CD4-positive, alpha-beta T cell treated with Interleukin-4 for 1 hour (primary cell): Measurements from ENCODE around the gene CNTN1.
"Not testable (repeated sequence)": the region's sequence is repeated elsewhere in the genome, so short reads cannot be mapped to it uniquely, and the experiment has no call there.

Experiments used
- DNase-seq, 2 donors: peaks; one replicate each; pipeline ENCODE4 v3.0.0-alpha.2; 2020 to 2022

The CNTN1 gene

GRCh38 chr12:40711121-40711520 lies 18.9 kb downstream of the CNTN1 start:
- DNase-seq = no peak

GRCh38 chr12:40714636-40715035 lies 22.4 kb downstream of the CNTN1 start:
- DNase-seq = no peak

DNA sequence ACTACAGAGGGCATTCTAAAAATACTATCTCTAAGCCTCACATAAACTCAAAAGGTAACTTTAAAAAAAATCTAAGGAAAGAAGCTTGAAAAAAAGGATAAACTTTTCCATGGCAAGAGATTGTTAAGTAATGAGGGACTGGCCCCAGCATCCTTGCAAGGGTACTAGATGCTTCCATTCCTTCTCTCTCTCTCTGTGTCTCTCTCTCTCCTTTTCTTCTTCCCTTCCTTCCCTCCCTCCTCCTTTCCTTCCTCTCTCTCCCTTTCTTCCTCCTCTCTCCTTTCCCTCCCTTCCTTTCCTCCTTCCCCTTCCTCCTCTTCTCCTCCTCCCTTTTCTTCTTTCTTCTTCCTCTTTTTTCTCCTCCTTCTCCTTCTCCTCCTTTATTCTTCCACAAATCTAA lies 23.8 kb downstream of the CNTN1 start:
- DNase-seq = no peak

DNA sequence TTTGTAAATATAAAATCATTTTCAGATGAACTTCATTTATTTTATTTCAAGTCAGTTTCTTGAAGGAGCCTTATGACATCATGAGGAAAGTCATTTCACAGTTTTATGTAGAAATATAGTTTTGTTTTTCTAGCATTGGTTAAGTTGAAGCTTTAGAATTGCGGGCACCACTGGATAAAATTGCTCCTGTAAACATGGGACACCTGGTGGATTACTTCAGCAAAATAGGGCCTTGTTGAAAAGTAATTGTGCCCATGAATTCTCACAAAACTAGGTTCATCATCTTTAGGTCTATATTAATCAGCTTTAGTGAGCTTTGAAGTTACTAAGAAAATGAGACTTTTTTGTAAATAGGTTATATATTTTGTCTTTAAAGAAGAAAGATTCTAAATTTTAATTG lies 25.3 kb downstream of the CNTN1 start:
- DNase-seq = no peak

- no peak for DNase-seq
Measured at GRCh38 chr12:40718878-40719372, 26.7 kb downstream of the CNTN1 start.

GRCh38 chr12:40723001-40723400 lies 30.8 kb downstream of the CNTN1 start:
- DNase-seq = no peak

DNA sequence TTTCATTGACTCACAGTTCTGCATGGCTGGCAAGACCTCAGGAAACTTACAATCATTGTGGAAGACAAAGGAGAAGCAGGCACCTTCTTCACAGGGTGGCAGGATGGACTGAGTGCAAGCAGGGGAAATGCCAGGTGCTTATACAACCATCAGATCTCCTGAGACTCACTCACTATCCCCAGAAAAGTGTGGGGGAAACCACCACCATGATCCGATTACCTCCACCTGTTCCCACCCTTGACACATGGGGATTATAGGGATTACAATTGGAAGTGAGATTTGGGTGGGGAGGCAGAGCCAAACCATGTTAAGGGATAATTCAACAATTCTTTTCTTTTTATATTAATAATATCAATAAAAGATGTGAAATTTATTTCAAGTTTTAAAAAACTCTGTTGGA lies 34.1 kb downstream of the CNTN1 start:
- no peak for DNase-seq

GRCh38 chr12:40727774-40728483 lies 35.7 kb downstream of the CNTN1 start:
- DNase-seq = no peak

DNA sequence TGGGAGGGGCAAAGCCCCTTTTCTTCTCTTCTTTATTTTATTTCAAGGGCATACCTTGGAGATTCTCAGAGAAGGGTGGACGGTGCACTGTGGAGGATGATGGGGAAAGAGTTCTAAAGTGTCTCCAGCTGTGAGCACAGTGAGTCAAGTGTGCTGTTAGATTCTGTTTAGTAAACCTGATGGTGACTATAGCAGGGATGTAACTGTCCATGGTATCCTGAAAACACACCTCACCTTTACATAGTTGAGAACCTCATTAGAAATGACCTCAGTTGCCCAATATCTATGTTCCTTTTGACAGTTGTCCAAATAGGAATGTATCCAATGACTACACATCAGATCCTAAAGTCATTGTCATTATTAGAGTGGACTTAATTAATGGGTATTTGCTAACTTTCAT lies 38.0 kb downstream of the CNTN1 start:
- DNase-seq = no peak

DNA sequence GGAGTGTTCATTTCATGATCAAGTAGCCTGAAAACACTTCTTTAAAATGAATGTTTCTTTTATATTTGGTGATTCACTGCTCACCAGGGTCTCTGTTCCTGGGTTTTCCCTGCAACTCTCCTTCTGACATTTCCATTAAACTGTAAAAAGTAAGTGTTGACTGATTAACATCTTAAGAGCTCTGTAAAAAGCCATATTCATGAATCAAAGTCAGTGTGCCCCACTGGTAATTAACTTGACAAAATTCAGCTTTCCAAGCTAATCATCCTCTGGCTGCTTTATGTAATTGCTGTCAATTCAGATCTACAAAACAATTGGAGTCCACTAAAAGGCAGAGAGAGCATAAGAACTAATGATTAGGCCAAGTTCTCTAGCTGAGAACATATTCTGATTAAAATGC lies 41.6 kb downstream of the CNTN1 start:
- no peak for DNase-seq

- DNase-seq = no peak
Measured at GRCh38 chr12:40734276-40734675, 42.0 kb downstream of the CNTN1 start.

DNA sequence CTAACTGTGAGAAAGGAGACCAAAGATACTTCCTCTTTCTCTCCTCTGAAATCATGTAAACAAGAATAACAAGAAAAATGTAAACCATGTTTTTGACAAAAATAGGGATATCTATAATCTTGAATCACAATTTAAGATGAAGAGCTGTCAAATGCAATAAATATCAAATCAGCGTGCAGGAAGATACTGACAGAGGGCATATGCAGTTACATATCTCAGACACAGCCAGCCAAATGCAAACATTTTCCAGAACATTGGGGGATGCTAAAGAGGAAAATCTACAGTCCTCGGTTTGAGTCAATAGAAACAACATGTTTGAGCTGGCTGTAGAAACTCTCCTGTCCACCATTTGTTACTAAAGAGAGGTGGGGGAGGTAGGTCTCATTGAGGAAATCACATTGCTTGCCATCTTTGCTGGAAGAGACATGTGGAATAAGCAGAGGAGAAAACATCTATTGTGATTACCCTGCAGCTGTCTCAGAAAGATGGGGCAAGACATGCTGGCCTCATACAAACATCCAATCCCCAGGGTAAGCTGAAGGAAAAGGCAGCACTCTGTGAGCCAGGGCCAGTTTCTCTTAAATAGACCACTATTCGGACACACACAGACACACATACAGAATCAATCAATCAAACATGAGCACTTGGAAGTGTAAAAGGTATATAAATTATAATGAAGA lies 43.5 kb downstream of the CNTN1 start:
- no peak for DNase-seq

DNA sequence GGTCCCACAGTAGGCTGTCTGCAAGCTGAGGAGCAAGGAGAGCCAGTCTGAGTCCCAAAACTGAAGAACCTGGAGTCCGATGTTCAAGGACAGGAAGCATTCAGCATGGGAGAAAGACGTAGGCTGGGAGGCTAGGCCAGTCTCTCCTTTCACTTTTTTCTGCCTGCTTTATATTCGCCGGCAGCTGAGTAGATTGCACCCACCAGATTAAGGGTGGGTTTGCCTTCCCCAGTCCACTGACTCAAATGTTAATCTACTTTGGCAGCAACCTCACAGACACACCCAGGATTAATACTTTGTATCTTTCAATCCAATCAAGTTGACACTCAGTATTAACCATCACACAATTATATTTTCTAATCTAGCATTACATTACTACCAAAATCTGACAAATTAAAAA lies 45.2 kb downstream of the CNTN1 start:
- not testable (repeated sequence) for DNase-seq

DNA sequence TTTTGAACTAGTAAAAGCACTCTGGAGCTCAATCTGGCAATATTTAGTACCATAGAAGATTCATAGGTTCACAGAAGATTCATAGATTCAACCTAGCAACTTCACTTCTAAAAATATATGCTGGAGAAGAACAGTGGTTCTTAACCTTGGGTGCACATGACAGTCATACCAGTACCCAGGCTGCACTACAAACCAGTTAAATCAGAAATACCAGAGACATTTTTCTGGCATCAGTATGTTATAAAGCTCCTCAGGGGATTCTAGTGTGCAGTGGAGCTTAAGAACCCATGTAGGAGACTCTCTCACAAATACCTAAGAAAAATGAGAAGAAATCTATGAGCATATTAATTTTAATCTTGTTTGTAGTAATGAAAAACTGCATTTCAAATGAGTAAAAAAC lies 46.6 kb downstream of the CNTN1 start:
- DNase-seq = no peak

GRCh38 chr12:40742041-40742440 lies 49.8 kb downstream of the CNTN1 start:
- no peak for DNase-seq

DNA sequence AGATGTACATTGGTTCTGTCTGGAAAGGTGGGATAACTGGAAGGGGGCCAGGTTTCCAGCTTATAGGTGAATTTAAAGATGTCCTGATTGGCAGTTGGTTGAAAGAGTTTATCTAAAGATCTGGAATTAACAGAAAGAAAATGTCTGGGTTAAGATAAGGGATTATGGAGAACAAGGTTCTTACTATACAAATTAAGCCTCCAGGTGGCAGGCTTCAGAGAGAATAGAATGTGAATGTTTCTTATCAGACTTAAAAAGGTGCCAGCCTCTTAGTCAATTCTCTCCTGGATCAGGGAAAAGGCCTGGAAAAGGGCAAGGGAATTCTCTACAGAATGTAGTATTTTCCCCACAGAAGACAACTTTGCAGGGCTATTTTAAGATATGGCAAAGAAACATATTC lies 53.1 kb downstream of the CNTN1 start:
- no peak for DNase-seq

DNA sequence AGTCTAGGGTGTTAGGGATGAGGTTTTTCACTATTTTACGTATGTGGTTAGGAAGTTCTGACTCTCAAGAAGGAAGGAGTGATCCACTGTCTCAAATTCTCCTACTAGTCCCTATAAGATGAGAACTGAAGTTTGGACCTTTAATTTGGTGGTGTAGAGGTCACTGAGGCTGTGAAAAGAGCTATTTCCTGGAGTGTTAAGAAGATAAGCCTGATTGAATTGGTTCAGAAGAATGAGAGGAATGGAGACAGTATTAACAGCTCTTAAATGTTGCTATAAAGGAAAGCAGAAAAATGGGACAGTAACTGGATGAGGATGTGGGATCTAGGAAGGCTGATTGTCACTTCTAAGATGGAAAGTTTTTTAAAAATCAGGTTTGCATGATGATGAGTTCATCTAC lies 57.6 kb downstream of the CNTN1 start:
- DNase-seq = no peak

DNA sequence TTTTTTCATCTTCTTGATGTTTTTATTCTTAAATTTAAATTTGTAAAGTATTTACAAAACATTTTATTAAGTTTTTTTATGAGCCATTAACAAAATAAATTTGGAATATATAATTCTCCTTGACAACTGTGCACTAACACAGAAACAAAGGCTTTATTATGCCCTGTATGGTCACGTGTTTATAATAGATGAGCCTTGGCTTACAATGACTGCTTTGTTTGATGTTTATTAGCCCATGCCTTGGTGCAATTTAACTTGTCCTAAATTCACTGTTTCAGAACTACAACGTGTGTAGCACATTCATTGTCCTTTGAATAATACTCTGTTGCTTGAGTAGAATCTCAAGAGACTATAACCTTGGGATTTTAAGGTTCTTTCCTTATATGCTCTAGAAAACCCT lies 59.8 kb downstream of the CNTN1 start:
- DNase-seq = no peak

DNA sequence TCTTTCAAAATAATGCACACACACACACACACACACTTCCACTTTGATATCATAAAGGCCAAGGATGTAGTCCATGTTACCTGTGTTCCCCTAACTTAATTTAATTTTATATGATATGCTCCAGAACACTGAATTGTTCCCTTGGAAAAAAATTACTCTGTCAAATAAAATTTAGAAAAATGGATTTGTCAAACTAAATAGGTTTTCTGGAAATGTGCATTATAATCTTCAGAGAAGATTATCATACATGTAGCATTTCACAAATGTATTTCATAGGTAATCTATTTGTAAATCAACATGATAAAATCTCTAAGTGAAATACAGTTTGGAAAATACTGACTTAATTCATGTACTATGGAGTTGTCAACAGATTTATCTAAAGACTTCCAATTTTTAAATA lies 68.6 kb downstream of the CNTN1 start:
- DNase-seq = no peak

- DNase-seq = no peak
Measured at GRCh38 chr12:40762072-40762471, 69.8 kb downstream of the CNTN1 start.

DNA sequence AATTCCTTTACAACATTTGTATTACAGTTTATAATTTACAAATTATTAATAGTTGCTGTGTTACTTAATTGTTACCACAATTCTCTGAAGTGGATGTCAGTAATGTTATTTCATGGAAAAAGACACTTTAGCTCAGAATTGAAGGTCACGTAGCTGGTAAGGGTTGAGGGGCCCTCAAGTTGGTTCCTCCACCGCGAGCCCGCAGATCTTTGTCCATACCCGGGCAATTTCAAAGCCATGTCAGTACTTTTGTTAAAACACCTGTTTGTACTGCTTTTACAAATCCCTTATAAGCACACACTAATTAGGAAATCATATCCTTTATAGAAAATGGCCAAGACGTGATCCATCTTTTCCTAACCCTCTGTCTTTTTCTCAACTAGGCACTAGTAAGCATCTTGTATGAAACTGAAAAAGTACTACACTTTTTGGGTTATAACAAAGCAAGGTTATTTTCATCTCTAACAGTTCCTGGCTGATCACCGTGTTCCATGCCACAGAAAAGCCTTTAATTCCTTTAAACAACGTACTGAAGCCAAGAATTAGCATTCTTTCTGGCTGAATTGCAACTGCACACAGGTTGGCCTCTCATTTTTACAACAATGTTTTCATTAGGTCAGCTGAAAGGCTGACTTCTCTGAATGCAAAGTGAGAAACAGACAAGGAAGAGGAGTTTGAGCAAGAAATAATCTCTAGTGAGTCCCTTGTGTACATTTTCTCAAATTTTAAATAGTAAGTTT lies 76.1 kb downstream of the CNTN1 start:
- no peak for DNase-seq

GRCh38 chr12:40769846-40770245 lies 77.6 kb downstream of the CNTN1 start:
- DNase-seq = no peak

DNA sequence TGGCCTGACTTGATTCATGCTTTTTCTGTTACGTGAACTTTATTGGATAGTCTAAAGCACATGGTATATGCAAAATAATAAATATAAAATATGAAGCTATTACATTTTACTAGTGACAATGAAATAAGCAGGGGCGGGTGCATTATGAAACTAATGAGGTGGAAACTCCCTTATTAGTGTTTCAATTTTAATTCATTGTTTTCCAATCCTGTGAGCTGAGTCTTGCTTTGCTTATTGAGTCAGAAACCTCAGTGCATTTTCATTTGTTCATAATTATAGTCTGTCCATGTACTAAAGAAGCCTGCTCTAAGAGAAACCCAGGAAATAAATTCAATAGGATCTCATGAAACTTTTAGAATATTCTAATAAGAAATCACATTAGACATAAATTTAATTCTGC lies 78.5 kb downstream of the CNTN1 start:
- no peak for DNase-seq

DNA sequence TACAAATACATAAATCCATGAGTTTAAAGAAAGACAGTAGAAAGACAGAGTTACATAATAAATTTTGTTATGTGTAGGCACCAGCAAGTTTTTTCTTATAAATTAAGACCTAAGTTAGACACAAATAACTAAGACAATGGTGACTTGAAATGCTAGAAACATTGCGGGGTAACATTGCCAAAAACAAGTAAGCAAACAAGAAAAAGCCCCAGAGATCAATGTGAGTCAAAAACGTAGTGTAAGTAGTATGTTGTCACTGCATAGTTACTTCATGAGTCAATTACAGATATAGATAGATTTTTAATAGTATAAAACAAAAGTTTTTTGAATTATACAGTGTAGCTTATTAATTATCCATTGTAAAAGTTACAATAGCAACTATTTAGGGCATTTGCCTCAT lies 83.4 kb downstream of the CNTN1 start:
- DNase-seq = no peak
